HepG2 (cell line): ENCODE results near the gene GNAS-AS1. TPM values are rescaled to one million over a fixed set of nuclear protein-coding genes. Genes with fewer than 3 reads are reported as not detected.
A peak's percentile ranks its signal among the peaks of the same experiment; 100 is the strongest.

ENCODE experiments used
- BCL6 ChIP-seq: IDR thresholded peaks from 2 replicates; pipeline ENCODE4 v1.6.1; 2016; ENCODE audit warnings: missing genetic modification reagents, missing compliant biosample characterization
- CBX5 ChIP-seq: sonication (generic); formaldehyde crosslinking; IDR thresholded peaks from 2 replicates; pipeline ENCODE4 v1.4.0; 2020; ENCODE audit warnings: missing genetic modification reagents, borderline replicate concordance
- GATAD1 ChIP-seq: IDR thresholded peaks from 2 replicates; pipeline ENCODE4 v1.6.1; 2016; ENCODE audit warnings: missing genetic modification reagents, missing compliant biosample characterization
- HDAC2 ChIP-seq: sonication (generic); formaldehyde crosslinking; IDR thresholded peaks from 2 replicates; pipeline ENCODE4 v1.4.0; 2020; ENCODE audit warnings: missing genetic modification reagents
- STAG1 ChIP-seq: sonication (generic); formaldehyde crosslinking; IDR thresholded peaks from 2 replicates; pipeline ENCODE4 v1.4.0; 2020; ENCODE audit warnings: missing genetic modification reagents
- TEAD2 ChIP-seq: sonication (generic); formaldehyde crosslinking; IDR thresholded peaks from 2 replicates; pipeline ENCODE4 v1.9.0; 2021; ENCODE audit warnings: missing genetic modification reagents
- ZNF567 ChIP-seq: sonication (generic); formaldehyde crosslinking; IDR thresholded peaks from 2 replicates; pipeline ENCODE4 v1.8.1; 2023; ENCODE audit warnings: mild to moderate bottlenecking, missing genetic modification reagents, borderline replicate concordance
- ZNF746 ChIP-seq: sonication (generic); formaldehyde crosslinking; IDR thresholded peaks from 2 replicates; pipeline ENCODE4 v1.8.0; 2022; ENCODE audit warnings: mild to moderate bottlenecking, missing genetic modification reagents
- polyA plus RNA-seq, 8 experiments: library from polyadenylated mRNA; depleted of rRNA in 3 of 8; stranded (reverse) in 7 of 8; unstranded in 1 of 8; fragments of >200 nt; fragmentation: Illumina TruSeq in 4 of 8; extraction: Trizol in 4 of 8; gene quantifications; 2 replicates each; pipeline versions ENCODE4 v1.2.1 to v1.2.3, GENCODE V29; 2011 to 2016; ENCODE audit warnings: low read depth in 4 of 8, missing spikeins in 1 of 8, mixed read lengths in 1 of 8; ENCODE audit not compliant: insufficient read depth in 1 of 8
- total RNA-seq, 5 experiments: library from RNA; depleted of rRNA; stranded (reverse); fragments of >200 nt; fragmentation: Illumina TruSeq; extraction: Trizol; gene quantifications; 2 replicates each; pipeline ENCODE4 v1.2.3, GENCODE V29; 2016; ENCODE audit warnings: low read depth in 1 of 5
- TF ChIP-seq, protein P1 (sequence below): IDR thresholded peaks from 2 replicates; pipeline ENCODE4 v1.6.1; 2012; ENCODE audit warnings: low read length, improper control_type of control experiment
- TF ChIP-seq, protein P2 (sequence below): sonication (generic); formaldehyde crosslinking; IDR thresholded peaks from 2 replicates; pipeline ENCODE4 v1.4.0; 2020; ENCODE audit warnings: missing genetic modification reagents
- TF ChIP-seq, protein P3 (sequence below): sonication (generic); formaldehyde crosslinking; IDR thresholded peaks from 2 replicates; pipeline ENCODE4 v1.4.0; 2020; ENCODE audit warnings: mild to moderate bottlenecking, missing genetic modification reagents
- TF ChIP-seq, protein P4 (sequence below): sonication (generic); formaldehyde crosslinking; IDR thresholded peaks from 2 replicates; pipeline ENCODE4 v1.5.1; 2020; ENCODE audit warnings: mild to moderate bottlenecking, moderate library complexity, missing genetic modification reagents
- TF ChIP-seq, protein P5 (sequence below): sonication (generic); formaldehyde crosslinking; IDR thresholded peaks from 2 replicates; pipeline ENCODE4 v1.4.0; 2020; ENCODE audit warnings: mild to moderate bottlenecking, missing genetic modification reagents
- TF ChIP-seq, protein P6 (sequence below), 2 experiments: sonication (generic) in 1 of 2; formaldehyde crosslinking in 1 of 2; IDR thresholded peaks; 2 replicates each; pipeline versions ENCODE4 v1.4.0 to v1.6.1; 2018 to 2020; ENCODE audit warnings: missing genetic modification reagents in 2 of 2, borderline replicate concordance in 1 of 2, low read depth in 1 of 2, mild to moderate bottlenecking in 1 of 2, missing biosample characterization in 1 of 2

Gene GNAS-AS1
- total and polyA plus RNA-seq, 2 of the 13 experiments (the other 11 are each of a cell fraction or from before 2014, with no cell fraction given), result not detected

DNA sequence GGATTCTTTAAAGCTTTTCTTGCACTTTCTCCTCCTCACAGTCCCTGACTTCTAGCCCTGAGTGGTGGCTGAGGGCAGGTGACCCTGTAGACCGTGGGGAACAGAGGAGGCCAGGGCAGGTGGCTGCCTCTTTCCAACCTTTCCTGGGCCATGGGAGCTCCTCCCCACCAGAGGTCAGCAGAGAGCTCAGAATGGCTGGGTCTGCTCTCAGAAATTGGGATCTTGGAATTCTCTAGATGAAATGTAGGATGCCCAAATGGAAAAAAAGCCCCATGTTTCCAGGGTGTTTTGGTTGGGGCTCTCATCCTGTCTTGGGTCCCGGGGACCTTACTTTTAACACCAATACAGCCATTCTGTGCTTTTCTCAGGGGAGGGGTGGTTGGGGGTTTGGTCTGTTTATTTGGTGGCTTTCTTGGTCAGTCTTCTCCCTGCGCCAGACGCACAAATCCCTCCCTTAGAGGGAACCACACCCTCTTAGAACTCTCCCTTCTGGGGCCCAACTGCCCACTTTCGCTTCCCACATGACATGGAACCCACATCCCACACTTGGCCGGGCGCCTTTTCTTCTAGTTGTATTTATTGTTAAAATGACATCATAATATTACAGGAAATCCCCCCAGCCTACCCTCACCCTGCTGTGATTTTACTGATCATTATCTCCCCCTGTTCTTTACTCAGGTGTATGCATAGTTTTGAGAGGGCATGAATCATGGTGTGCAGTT, 19.8 kb upstream of the GNAS-AS1 start (continued):
- TF ChIP-seq, protein P1, sequence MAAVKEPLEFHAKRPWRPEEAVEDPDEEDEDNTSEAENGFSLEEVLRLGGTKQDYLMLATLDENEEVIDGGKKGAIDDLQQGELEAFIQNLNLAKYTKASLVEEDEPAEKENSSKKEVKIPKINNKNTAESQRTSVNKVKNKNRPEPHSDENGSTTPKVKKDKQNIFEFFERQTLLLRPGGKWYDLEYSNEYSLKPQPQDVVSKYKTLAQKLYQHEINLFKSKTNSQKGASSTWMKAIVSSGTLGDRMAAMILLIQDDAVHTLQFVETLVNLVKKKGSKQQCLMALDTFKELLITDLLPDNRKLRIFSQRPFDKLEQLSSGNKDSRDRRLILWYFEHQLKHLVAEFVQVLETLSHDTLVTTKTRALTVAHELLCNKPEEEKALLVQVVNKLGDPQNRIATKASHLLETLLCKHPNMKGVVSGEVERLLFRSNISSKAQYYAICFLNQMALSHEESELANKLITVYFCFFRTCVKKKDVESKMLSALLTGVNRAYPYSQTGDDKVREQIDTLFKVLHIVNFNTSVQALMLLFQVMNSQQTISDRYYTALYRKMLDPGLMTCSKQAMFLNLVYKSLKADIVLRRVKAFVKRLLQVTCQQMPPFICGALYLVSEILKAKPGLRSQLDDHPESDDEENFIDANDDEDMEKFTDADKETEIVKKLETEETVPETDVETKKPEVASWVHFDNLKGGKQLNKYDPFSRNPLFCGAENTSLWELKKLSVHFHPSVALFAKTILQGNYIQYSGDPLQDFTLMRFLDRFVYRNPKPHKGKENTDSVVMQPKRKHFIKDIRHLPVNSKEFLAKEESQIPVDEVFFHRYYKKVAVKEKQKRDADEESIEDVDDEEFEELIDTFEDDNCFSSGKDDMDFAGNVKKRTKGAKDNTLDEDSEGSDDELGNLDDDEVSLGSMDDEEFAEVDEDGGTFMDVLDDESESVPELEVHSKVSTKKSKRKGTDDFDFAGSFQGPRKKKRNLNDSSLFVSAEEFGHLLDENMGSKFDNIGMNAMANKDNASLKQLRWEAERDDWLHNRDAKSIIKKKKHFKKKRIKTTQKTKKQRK, result no peak
- TF ChIP-seq ZNF567 (0 out of 2 replicates have a peak, but pooled peaks have one; percentile 40), TEAD2 (CRISPR knock-in tag) (0 out of 2 replicates have a peak, but pooled peaks have one; percentile 21), HDAC2 (CRISPR knock-in tag) (peak; percentile 11; the same call in 1 of the 2 replicates), BCL6 (0 out of 2 replicates have a peak, but pooled peaks have one; percentile 22), CBX5 (0 out of 2 replicates have a peak, but pooled peaks have one; percentile 46), ZNF746 (0 out of 2 replicates have a peak, but pooled peaks have one; percentile 27), GATAD1 (peak; percentile 29; the same call in 1 of the 2 replicates), STAG1 (CRISPR knock-in tag) (peak; percentile 97)
- TF ChIP-seq, protein P2, sequence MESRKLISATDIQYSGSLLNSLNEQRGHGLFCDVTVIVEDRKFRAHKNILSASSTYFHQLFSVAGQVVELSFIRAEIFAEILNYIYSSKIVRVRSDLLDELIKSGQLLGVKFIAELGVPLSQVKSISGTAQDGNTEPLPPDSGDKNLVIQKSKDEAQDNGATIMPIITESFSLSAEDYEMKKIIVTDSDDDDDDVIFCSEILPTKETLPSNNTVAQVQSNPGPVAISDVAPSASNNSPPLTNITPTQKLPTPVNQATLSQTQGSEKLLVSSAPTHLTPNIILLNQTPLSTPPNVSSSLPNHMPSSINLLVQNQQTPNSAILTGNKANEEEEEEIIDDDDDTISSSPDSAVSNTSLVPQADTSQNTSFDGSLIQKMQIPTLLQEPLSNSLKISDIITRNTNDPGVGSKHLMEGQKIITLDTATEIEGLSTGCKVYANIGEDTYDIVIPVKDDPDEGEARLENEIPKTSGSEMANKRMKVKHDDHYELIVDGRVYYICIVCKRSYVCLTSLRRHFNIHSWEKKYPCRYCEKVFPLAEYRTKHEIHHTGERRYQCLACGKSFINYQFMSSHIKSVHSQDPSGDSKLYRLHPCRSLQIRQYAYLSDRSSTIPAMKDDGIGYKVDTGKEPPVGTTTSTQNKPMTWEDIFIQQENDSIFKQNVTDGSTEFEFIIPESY (CRISPR knock-in tag), result no peak
- TF ChIP-seq, protein P3, sequence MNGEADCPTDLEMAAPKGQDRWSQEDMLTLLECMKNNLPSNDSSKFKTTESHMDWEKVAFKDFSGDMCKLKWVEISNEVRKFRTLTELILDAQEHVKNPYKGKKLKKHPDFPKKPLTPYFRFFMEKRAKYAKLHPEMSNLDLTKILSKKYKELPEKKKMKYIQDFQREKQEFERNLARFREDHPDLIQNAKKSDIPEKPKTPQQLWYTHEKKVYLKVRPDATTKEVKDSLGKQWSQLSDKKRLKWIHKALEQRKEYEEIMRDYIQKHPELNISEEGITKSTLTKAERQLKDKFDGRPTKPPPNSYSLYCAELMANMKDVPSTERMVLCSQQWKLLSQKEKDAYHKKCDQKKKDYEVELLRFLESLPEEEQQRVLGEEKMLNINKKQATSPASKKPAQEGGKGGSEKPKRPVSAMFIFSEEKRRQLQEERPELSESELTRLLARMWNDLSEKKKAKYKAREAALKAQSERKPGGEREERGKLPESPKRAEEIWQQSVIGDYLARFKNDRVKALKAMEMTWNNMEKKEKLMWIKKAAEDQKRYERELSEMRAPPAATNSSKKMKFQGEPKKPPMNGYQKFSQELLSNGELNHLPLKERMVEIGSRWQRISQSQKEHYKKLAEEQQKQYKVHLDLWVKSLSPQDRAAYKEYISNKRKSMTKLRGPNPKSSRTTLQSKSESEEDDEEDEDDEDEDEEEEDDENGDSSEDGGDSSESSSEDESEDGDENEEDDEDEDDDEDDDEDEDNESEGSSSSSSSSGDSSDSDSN (CRISPR knock-in tag), result 0 out of 2 replicates have a peak, but pooled peaks have one; percentile 32
- TF ChIP-seq, protein P4, sequence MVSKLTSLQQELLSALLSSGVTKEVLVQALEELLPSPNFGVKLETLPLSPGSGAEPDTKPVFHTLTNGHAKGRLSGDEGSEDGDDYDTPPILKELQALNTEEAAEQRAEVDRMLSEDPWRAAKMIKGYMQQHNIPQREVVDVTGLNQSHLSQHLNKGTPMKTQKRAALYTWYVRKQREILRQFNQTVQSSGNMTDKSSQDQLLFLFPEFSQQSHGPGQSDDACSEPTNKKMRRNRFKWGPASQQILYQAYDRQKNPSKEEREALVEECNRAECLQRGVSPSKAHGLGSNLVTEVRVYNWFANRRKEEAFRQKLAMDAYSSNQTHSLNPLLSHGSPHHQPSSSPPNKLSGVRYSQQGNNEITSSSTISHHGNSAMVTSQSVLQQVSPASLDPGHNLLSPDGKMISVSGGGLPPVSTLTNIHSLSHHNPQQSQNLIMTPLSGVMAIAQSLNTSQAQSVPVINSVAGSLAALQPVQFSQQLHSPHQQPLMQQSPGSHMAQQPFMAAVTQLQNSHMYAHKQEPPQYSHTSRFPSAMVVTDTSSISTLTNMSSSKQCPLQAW (CRISPR knock-in tag), result 0 out of 2 replicates have a peak, but pooled peaks have one; percentile 50
- TF ChIP-seq, protein P5, sequence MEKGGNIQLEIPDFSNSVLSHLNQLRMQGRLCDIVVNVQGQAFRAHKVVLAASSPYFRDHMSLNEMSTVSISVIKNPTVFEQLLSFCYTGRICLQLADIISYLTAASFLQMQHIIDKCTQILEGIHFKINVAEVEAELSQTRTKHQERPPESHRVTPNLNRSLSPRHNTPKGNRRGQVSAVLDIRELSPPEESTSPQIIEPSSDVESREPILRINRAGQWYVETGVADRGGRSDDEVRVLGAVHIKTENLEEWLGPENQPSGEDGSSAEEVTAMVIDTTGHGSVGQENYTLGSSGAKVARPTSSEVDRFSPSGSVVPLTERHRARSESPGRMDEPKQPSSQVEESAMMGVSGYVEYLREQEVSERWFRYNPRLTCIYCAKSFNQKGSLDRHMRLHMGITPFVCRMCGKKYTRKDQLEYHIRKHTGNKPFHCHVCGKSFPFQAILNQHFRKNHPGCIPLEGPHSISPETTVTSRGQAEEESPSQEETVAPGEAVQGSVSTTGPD (CRISPR knock-in tag), result no peak
- TF ChIP-seq, protein P6, sequence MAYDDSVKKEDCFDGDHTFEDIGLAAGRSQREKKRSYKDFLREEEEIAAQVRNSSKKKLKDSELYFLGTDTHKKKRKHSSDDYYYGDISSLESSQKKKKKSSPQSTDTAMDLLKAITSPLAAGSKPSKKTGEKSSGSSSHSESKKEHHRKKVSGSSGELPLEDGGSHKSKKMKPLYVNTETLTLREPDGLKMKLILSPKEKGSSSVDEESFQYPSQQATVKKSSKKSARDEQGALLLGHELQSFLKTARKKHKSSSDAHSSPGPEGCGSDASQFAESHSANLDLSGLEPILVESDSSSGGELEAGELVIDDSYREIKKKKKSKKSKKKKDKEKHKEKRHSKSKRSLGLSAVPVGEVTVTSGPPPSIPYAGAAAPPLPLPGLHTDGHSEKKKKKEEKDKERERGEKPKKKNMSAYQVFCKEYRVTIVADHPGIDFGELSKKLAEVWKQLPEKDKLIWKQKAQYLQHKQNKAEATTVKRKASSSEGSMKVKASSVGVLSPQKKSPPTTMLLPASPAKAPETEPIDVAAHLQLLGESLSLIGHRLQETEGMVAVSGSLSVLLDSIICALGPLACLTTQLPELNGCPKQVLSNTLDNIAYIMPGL (CRISPR knock-in tag; IDR thresholded peaks at IDR 0.05; ENCODE audit: borderline replicate concordance in 1 of 2, low read depth in 1 of 2), result peak; percentile 35 to 61; a peak in 1 of 4 replicates
